ENCODE results near the gene MAD1L1. TPM values are rescaled to one million over a fixed set of nuclear protein-coding genes. Genes with fewer than 3 reads are reported as not detected.

Gene MAD1L1
- total and polyA plus RNA-seq, 2 donors (not counting 1 experiment from before 2014, with no cell fraction given): 9.8 to 29.4 TPM

- no peaks in the 10 kb centered on the region for H3K27me3 ChIP-seq (ENCODE audit: control insufficient read depth, insufficient read depth, low read length)
- H3K9ac ChIP-seq (ENCODE audit: insufficient read depth, low read length): no peak overlapping the region
- DNase-seq (ENCODE audit: low read depth in 2 of 2): no peak
- no peaks in the 10 kb centered on the region for H4K20me1 ChIP-seq (ENCODE audit: control insufficient read depth, extremely low read depth, insufficient read depth, low read length)
- no peak overlapping the region for H2AFZ ChIP-seq (ENCODE audit: low read length)
- H3K4me3 ChIP-seq (replicated peaks in 1 of 4; ENCODE audit: control extremely low read depth in 1 of 4, insufficient read depth in 1 of 4, low read depth in 3 of 4, low read length in 4 of 4): no peak overlapping the region
- H3K36me3 ChIP-seq (ENCODE audit: control insufficient read depth, insufficient read depth, low read length): peaks cover 2% of the 10 kb centered on the region
- H3K27ac ChIP-seq (ENCODE audit: insufficient read depth, low read length): no peak overlapping the region
- no peaks in the 10 kb centered on the region for H3K4me1 ChIP-seq (ENCODE audit: control insufficient read depth, extremely low read depth, insufficient read depth, low read length)
- H3K79me2 ChIP-seq (ENCODE audit: control insufficient read depth, insufficient read depth, low read length): no peaks in the 10 kb centered on the region
- no peak overlapping the region for H3K4me2 ChIP-seq (ENCODE audit: extremely low read depth, insufficient read depth, low read length)
- TF ChIP-seq EZH2 (IDR thresholded peaks at IDR 0.05; ENCODE audit: low read length, missing control alignments): no peak
- no peak for TF ChIP-seq CTCF (conservative IDR thresholded peaks at IDR 0.05 in 1 of 2, IDR thresholded peaks at IDR 0.05 in 1 of 2; ENCODE audit: low read depth in 1 of 2, low read length in 2 of 2)
- no peaks in the 10 kb centered on the region for H3K9me3 ChIP-seq (ENCODE audit: control insufficient read depth, insufficient read depth, low read depth, low read length)
These were observed 92.3 kb downstream of the MAD1L1 start for GRCh38 chr7:2140216-2141020.

- H3K36me3 ChIP-seq (ENCODE audit: control insufficient read depth, insufficient read depth, low read length): peaks cover 2% of the 10 kb centered on the region
- H3K4me2 ChIP-seq (ENCODE audit: extremely low read depth, insufficient read depth, low read length): no peak overlapping the region
- TF ChIP-seq CTCF (conservative IDR thresholded peaks at IDR 0.05 in 1 of 2, IDR thresholded peaks at IDR 0.05 in 1 of 2; ENCODE audit: low read depth in 1 of 2, low read length in 2 of 2): no peak
- no peak for TF ChIP-seq EZH2 (IDR thresholded peaks at IDR 0.05; ENCODE audit: low read length, missing control alignments)
- no peak overlapping the region for H3K9ac ChIP-seq (ENCODE audit: insufficient read depth, low read length)
- H3K9me3 ChIP-seq (ENCODE audit: control insufficient read depth, insufficient read depth, low read depth, low read length): no peaks in the 10 kb centered on the region
- no peaks in the 10 kb centered on the region for H3K4me1 ChIP-seq (ENCODE audit: control insufficient read depth, extremely low read depth, insufficient read depth, low read length)
- no peaks in the 10 kb centered on the region for H3K79me2 ChIP-seq (ENCODE audit: control insufficient read depth, insufficient read depth, low read length)
- no peaks in the 10 kb centered on the region for H3K27me3 ChIP-seq (ENCODE audit: control insufficient read depth, insufficient read depth, low read length)
- H2AFZ ChIP-seq (ENCODE audit: low read length): no peak overlapping the region
- H3K4me3 ChIP-seq (replicated peaks in 1 of 4; ENCODE audit: control extremely low read depth in 1 of 4, insufficient read depth in 1 of 4, low read depth in 3 of 4, low read length in 4 of 4): no peak overlapping the region
- DNase-seq (ENCODE audit: low read depth in 2 of 2): no peak
- H3K27ac ChIP-seq (ENCODE audit: insufficient read depth, low read length): no peak overlapping the region
- H4K20me1 ChIP-seq (ENCODE audit: control insufficient read depth, extremely low read depth, insufficient read depth, low read length): no peaks in the 10 kb centered on the region
These were observed 93.6 kb downstream of the MAD1L1 start for GRCh38 chr7:2139004-2139699.

- no peak overlapping the region for H3K27ac ChIP-seq (ENCODE audit: insufficient read depth, low read length)
- no peak for TF ChIP-seq CTCF (conservative IDR thresholded peaks at IDR 0.05 in 1 of 2, IDR thresholded peaks at IDR 0.05 in 1 of 2; ENCODE audit: low read depth in 1 of 2, low read length in 2 of 2)
- no peak for TF ChIP-seq EZH2 (IDR thresholded peaks at IDR 0.05; ENCODE audit: low read length, missing control alignments)
- no peak for DNase-seq (ENCODE audit: low read depth in 2 of 2)
These were observed 94.5 kb downstream of the MAD1L1 start for GRCh38 chr7:2138146-2138765.

More at GRCh38 chr7:2138146-2138765, 94.5 kb downstream of the MAD1L1 start:
- Histone ChIP-seq H3K4me1 (ENCODE audit: control insufficient read depth, extremely low read depth, insufficient read depth, low read length) (no peaks in the 10 kb centered on the region), H3K9me3 (ENCODE audit: control insufficient read depth, insufficient read depth, low read depth, low read length) (no peaks in the 10 kb centered on the region), H3K4me2 (ENCODE audit: extremely low read depth, insufficient read depth, low read length) (no peak overlapping the region), H3K4me3 (replicated peaks in 1 of 4; ENCODE audit: control extremely low read depth in 1 of 4, insufficient read depth in 1 of 4, low read depth in 3 of 4, low read length in 4 of 4) (no peak overlapping the region), H3K9ac (ENCODE audit: insufficient read depth, low read length) (no peak overlapping the region), H3K27me3 (ENCODE audit: control insufficient read depth, insufficient read depth, low read length) (no peaks in the 10 kb centered on the region), H2AFZ (ENCODE audit: low read length) (no peak overlapping the region), H4K20me1 (ENCODE audit: control insufficient read depth, extremely low read depth, insufficient read depth, low read length) (no peaks in the 10 kb centered on the region), H3K79me2 (ENCODE audit: control insufficient read depth, insufficient read depth, low read length) (no peaks in the 10 kb centered on the region), H3K36me3 (ENCODE audit: control insufficient read depth, insufficient read depth, low read length) (peaks cover 2% of the 10 kb centered on the region)

All from fibroblast of lung (primary cell).